GM12873 (cell line): Measurements from ENCODE around the gene PHAF1.

Experiments used
- CTCF ChIP-seq: IDR thresholded peaks from 2 replicates; pipeline ENCODE4 v1.5.1; 2012; ENCODE audit warnings: low read depth, mild to moderate bottlenecking, moderate library complexity, low read length, control low read depth; ENCODE audit not compliant: insufficient read depth; ENCODE audit errors: missing control alignments

The PHAF1 gene

GRCh38 chr16:67161595-67162058 is 51.9 kb downstream of the PHAF1 start:
- no peak for TF ChIP-seq CTCF

- no peak for TF ChIP-seq CTCF
These were observed 52.9 kb downstream of the PHAF1 start for GRCh38 chr16:67162506-67163163.

GRCh38 chr16:67163164-67163998 is 53.6 kb downstream of the PHAF1 start:
- no peak for TF ChIP-seq CTCF

- no peak for TF ChIP-seq CTCF
These were observed 54.3 kb downstream of the PHAF1 start for GRCh38 chr16:67163999-67164558.

GRCh38 chr16:67164599-67165061 is 54.9 kb downstream of the PHAF1 start, which contains the start of gene HSF4:
Gene HSF4, plus strand, starts transcription at chr16:67164745. Its CDS starts 67 bp downstream, at chr16:67164812.
- TF ChIP-seq CTCF = no peak

- no peak for TF ChIP-seq CTCF
These were observed 55.7 kb downstream of the PHAF1 start for GRCh38 chr16:67165121-67166078.

GRCh38 chr16:67166110-67166547 is 56.4 kb downstream of the PHAF1 start:
- TF ChIP-seq CTCF = no peak
